HepG2 (cell line): ENCODE results near the gene LMNA. TPM values are rescaled to one million over a fixed set of nuclear protein-coding genes. Genes with fewer than 3 reads are reported as not detected.
A peak's percentile ranks its signal among the peaks of the same experiment; 100 is the strongest.

ENCODE experiments used
- ADNP ChIP-seq: sonication (generic); formaldehyde crosslinking; IDR thresholded peaks from 2 replicates; pipeline ENCODE4 v1.4.0; 2020; ENCODE audit warnings: missing genetic modification reagents
- POGZ ChIP-seq: sonication (generic); formaldehyde crosslinking; IDR thresholded peaks from 2 replicates; pipeline ENCODE4 v1.4.0; 2020; ENCODE audit warnings: mild to moderate bottlenecking, missing genetic modification reagents
- STAG1 ChIP-seq: sonication (generic); formaldehyde crosslinking; IDR thresholded peaks from 2 replicates; pipeline ENCODE4 v1.4.0; 2020; ENCODE audit warnings: missing genetic modification reagents
- ZNF263 ChIP-seq: sonication (generic); formaldehyde crosslinking; IDR thresholded peaks from 2 replicates; pipeline ENCODE4 v1.4.0; 2020; ENCODE audit warnings: missing genetic modification reagents
- ZNF878 ChIP-seq: sonication (generic); formaldehyde crosslinking; IDR thresholded peaks from 2 replicates; pipeline ENCODE4 v1.8.1; 2023; ENCODE audit warnings: mild to moderate bottlenecking, missing genetic modification reagents, moderate library complexity
- polyA plus RNA-seq, 8 experiments: library from polyadenylated mRNA; depleted of rRNA in 3 of 8; stranded (reverse) in 7 of 8; unstranded in 1 of 8; fragments of >200 nt; fragmentation: Illumina TruSeq in 4 of 8; extraction: Trizol in 4 of 8; gene quantifications; 2 replicates each; pipeline versions ENCODE4 v1.2.1 to v1.2.3, GENCODE V29; 2011 to 2016; ENCODE audit warnings: low read depth in 4 of 8, missing spikeins in 1 of 8, mixed read lengths in 1 of 8; ENCODE audit not compliant: insufficient read depth in 1 of 8
- total RNA-seq, 5 experiments: library from RNA; depleted of rRNA; stranded (reverse); fragments of >200 nt; fragmentation: Illumina TruSeq; extraction: Trizol; gene quantifications; 2 replicates each; pipeline ENCODE4 v1.2.3, GENCODE V29; 2016; ENCODE audit warnings: low read depth in 1 of 5
- TF ChIP-seq, protein P1 (sequence below): IDR thresholded peaks from 2 replicates; pipeline ENCODE4 v1.6.1; 2016; ENCODE audit warnings: low read depth
- TF ChIP-seq, protein P2 (sequence below): sonication (generic); formaldehyde crosslinking; IDR thresholded peaks from 2 replicates; pipeline ENCODE4 v1.4.0; 2020; ENCODE audit warnings: mild to moderate bottlenecking, missing genetic modification reagents
- TF ChIP-seq, protein P3 (sequence below): sonication (generic); formaldehyde crosslinking; IDR thresholded peaks from 2 replicates; pipeline ENCODE4 v1.5.0; 2020; ENCODE audit warnings: mild to moderate bottlenecking, missing genetic modification reagents, moderate library complexity

LMNA gene
- total and polyA plus RNA-seq, 2 of the 13 experiments (the other 11 are each of a cell fraction or from before 2014, with no cell fraction given): 107 to 225 TPM

DNA sequence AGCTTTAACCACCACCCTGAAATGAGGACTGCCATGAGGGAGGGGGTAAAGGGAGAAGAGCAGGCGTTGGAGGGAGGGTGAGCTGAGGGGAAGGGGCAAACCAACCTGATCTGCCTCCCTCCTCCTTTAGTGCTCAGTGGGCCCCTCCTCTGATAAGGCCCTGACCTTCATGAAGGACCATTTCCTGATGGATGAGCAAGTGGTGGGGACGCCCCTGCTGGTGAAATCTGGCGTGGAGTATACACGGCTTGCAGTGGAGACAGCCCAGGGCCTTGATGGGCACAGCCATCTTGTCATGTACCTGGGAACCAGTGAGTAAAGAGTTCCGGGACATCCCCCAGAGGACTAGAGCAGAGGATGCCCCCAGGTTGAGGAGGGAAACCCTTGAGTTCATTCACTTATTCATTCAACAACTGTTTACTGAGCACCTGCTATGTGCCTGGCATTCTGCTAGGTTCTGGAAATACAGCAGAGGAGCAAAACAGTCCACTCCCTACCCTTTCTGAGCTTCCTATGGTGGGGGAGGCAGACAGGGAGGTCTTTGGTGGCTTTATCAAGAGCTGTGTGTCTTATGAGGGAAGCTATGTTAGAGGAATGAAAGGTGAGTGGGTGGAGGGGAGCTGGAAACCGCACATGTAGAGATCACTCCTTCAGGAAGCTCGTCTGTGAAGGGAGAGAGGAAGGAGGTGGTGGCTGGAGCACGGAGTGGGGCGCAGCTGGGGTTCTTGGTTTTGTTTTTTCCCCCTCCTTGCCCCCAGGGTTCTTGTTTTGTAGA is 58.4 kb downstream of the LMNA start (continued):
- no peak for TF ChIP-seq POGZ
- TF ChIP-seq ZNF878 (CRISPR knock-in tag): no peak
- TF ChIP-seq, protein P1, sequence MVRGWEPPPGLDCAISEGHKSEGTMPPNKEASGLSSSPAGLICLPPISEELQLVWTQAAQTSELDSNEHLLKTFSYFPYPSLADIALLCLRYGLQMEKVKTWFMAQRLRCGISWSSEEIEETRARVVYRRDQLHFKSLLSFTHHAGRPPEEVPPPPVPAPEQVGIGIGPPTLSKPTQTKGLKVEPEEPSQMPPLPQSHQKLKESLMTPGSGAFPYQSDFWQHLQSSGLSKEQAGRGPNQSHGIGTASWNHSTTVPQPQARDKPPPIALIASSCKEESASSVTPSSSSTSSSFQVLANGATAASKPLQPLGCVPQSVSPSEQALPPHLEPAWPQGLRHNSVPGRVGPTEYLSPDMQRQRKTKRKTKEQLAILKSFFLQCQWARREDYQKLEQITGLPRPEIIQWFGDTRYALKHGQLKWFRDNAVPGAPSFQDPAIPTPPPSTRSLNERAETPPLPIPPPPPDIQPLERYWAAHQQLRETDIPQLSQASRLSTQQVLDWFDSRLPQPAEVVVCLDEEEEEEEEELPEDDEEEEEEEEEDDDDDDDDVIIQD (CRISPR knock-in tag): no peak
- peak; percentile 71 for TF ChIP-seq ZNF263 (CRISPR knock-in tag)
- 0 out of 2 replicates have a peak, but pooled peaks have one; percentile 15 for TF ChIP-seq ADNP
- TF ChIP-seq, protein P2, sequence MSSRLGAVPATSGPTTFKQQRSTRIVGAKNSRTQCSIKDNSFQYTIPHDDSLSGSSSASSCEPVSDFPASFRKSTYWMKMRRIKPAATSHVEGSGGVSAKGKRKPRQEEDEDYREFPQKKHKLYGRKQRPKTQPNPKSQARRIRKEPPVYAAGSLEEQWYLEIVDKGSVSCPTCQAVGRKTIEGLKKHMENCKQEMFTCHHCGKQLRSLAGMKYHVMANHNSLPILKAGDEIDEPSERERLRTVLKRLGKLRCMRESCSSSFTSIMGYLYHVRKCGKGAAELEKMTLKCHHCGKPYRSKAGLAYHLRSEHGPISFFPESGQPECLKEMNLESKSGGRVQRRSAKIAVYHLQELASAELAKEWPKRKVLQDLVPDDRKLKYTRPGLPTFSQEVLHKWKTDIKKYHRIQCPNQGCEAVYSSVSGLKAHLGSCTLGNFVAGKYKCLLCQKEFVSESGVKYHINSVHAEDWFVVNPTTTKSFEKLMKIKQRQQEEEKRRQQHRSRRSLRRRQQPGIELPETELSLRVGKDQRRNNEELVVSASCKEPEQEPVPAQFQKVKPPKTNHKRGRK: no peak
- TF ChIP-seq STAG1: peak; percentile 14; the same call in 1 of the 2 replicates
- TF ChIP-seq, protein P3, sequence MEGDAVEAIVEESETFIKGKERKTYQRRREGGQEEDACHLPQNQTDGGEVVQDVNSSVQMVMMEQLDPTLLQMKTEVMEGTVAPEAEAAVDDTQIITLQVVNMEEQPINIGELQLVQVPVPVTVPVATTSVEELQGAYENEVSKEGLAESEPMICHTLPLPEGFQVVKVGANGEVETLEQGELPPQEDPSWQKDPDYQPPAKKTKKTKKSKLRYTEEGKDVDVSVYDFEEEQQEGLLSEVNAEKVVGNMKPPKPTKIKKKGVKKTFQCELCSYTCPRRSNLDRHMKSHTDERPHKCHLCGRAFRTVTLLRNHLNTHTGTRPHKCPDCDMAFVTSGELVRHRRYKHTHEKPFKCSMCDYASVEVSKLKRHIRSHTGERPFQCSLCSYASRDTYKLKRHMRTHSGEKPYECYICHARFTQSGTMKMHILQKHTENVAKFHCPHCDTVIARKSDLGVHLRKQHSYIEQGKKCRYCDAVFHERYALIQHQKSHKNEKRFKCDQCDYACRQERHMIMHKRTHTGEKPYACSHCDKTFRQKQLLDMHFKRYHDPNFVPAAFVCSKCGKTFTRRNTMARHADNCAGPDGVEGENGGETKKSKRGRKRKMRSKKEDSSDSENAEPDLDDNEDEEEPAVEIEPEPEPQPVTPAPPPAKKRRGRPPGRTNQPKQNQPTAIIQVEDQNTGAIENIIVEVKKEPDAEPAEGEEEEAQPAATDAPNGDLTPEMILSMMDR (CRISPR knock-in tag): 0 out of 2 replicates have a peak, but pooled peaks have one; percentile 33
